Stimulated activated CD4-positive, alpha-beta T cell treated with anti-CD3 and anti-CD28 coated beads, Interleukin-1b, Interleukin-23, amount 100 ng/mL, for 4 hours (primary cell): Measurements from ENCODE around the gene LAPTM4A.
"Not testable (repeated sequence)": the region's sequence is repeated elsewhere in the genome, so short reads cannot be mapped to it uniquely, and the experiment has no call there.

ENCODE experiments used
- DNase-seq, 2 donors: peaks; one replicate each; pipeline ENCODE4 v3.0.0-alpha.2; 2020; ENCODE audit warnings: low read depth in 2 of 2

Gene LAPTM4A

DNA sequence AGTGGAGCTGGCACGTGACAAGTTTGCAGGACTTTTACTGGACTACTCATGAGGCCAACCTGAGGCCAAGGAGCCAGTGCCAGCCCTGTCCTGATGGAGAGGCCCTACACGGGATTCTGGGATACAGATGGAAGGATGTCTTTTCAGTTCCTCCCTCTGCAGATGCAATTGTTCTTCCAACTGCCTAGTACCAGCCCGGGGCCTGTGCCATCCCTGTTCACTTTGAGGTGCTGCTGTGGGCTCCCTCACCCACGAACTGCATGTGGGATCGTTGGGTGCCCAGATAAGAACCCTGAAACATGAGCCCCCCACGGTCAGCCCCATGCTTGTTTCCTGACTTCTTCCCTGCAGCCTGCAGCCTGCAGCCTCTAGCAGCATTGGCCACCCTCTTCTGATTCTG lies 25.3 kb upstream of the LAPTM4A start:
- DNase-seq: no peak

DNA sequence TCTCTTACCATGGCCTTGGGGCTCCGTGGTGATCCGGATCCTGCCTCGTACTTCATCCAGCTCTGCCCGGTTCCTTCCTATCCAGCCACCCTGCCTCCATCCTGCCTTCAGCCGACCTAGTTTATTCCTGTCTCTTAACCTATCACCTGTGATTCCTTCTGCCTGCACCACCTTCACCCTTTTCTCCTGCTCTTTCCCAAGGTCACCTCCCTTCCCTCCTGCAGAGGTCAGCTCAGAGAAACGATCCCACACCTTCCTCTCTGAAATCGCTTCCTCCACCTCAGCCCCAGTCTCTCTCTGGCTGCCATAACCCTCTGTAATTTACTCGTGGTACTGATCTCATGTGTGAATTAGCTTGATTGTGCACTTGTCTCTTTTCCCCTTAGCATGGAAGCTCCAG lies 23.5 kb upstream of the LAPTM4A start:
- no peak for DNase-seq

DNA sequence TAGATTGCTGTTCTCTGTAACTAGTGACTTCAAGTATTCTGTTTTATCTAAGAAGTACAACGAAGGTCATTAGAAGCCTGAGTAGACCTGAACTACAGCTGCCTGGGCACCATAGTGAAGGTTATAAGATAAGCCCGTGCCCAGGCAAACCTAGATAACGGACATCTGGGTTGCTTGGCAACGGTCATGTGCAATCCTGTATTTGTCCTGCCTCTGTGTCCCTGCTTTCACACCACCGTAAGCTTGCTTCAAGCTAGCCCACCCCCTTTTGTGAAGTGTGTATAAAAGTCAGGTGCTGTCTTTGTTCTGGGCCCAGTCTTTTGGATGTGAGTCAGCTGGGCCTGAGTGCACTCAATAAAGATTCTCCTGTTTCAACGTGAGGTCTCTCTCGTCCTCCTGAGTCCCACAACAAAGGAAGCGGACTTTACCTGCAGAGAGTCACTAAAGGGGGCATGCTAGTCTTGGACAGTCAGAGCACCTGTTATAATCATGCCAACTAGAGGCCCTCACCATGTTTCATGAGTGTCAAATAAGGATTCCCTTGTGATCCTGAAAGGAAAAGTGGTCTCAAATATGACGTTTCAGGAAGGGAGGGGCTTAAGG lies 22.7 kb upstream of the LAPTM4A start:
- DNase-seq: not testable (repeated sequence)

DNA sequence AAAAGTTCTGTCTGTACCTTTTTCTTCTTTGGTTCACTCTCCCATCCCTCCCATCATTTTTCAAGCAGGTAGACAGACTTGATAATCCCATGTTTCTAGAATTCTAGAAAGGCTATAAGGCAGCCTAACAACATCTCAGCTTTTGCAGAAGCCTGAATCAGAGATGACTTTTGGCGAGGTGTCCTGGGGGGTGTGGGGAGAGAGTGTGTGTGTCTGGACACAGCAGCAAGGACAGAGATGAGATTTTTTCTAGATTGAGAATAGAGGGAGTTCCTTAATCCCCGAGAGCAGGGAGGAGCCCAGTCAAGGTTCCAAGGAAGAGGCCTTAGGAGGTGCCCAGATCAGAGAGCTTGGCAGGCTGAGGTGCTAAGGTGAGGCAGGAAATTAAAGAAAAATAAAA lies 22.0 kb upstream of the LAPTM4A start:
- no peak for DNase-seq

DNA sequence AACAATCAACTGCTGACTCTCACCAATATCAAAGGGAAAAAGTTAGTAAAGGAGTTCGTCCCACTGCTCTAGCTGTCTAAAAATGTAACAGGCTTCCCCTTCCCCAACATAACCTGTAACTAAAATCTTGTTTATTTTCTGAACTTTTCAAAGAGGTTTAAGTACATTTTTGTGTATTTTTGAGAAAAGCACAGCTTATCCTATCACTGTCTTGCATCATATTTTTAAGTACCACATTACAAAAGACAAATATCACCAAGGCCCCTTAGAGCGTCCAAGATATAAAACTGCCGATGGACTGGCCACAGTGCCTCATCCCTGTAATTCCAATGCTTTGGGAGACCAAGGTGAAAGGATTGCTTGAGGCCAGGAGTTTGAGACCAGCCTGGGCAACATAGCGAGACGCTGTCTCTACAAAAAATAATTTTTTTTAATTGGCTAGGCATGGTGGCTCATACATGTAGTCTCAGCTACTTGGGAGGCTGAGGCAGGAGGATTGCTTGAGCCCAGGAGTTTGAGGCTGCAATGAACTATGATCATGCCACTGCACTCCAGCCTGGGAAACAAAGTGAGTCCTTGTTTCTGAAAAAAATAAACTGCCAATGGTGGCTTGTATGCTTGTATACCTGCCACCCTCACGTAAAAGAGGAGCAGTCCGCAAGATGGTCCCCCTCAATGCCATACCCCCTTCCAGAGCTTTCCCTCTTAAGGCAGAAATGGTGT lies 21.2 kb upstream of the LAPTM4A start:
- DNase-seq: no peak

DNA sequence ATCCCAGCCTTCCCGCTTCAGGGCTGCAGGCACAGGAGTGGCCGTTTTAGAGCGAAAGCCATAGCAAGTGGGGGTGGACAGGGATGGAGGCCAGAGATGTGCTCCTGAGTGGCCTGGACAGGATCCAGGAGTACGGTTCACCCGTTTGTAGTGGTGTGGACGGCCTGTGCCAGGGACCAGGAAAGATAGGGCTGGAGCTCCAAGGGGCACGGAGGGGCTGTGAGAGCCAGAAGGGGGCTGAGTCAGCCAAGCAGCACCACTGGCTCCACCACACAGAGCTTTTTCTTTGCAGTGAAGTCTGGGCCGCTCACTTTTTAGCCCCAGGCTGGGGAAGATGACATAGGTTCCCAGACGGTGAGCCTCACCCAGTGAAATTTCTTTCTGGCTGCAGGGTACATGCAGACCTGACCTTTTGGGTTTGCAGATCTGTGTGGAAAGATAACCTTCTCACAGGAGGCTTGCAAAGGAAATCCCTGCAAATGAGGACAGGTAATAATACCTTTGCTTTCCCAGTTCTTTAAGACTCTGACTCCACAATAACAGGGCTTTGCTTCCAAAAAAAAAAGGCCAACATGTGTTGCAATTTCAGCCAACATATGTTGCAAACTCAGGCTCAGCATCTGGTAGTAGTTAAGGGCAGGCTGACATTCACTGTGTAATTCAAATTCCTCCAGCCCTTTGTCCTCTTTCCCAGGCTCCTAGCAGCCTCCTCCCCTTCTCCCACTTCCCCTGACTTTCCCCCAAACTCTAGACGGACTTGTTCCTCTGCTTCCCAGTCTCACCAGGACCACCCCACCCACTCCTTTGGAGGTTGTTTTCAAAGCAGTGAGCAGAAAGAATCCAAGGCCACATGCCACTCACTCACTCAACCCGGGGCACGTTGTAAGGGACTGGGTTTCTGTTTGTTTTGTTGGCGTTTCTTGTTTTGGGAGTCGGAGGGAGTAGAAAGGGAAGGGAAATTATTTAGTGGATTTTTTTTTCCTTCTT lies 20.3 kb upstream of the LAPTM4A start:
- no peak for DNase-seq

DNA sequence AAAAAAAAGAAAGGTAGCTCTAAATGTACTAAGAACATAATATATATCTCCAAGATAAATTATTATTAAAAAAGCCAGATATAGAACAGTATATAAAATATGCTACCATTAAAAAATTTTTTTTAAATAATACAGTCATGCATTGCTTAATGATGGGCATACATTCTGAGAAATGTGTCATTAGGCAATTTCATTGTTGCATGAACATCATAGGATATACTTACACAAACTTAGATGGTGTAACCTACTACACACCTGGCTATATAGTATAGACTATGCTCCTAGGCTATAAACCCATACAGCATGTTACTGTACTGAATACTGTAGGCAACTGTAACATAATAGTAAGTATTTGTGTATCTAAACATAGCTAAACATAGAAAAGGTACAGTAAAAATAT lies 18.3 kb upstream of the LAPTM4A start:
- no peak for DNase-seq

DNA sequence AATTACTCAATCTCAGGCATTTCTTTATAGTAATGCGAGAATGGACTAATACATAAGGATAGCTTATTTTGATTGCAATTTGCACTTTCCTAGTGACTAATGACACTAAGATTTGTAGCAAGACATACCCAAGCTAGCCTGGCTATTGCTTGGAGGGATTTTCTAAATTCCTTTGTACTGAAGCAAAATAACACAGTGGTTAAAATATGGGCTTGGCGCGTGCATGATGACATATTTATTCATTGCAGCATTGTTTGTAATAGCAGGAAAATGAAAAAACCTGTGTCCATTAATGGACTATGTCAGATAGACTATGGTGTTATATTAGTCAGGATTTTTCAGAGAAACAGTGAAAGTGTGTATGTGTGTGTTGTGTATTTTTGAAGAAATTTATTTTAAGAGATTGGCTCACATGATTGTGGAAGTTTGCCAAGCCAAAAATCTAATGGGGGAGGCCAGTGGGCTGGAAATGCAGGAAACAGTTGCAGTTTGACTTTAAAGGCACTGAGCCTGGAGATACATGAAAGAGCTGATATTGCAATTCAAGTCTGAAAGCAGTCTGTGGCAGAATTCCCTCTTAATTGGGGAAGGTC lies 16.7 kb upstream of the LAPTM4A start:
- no peak for DNase-seq

DNA sequence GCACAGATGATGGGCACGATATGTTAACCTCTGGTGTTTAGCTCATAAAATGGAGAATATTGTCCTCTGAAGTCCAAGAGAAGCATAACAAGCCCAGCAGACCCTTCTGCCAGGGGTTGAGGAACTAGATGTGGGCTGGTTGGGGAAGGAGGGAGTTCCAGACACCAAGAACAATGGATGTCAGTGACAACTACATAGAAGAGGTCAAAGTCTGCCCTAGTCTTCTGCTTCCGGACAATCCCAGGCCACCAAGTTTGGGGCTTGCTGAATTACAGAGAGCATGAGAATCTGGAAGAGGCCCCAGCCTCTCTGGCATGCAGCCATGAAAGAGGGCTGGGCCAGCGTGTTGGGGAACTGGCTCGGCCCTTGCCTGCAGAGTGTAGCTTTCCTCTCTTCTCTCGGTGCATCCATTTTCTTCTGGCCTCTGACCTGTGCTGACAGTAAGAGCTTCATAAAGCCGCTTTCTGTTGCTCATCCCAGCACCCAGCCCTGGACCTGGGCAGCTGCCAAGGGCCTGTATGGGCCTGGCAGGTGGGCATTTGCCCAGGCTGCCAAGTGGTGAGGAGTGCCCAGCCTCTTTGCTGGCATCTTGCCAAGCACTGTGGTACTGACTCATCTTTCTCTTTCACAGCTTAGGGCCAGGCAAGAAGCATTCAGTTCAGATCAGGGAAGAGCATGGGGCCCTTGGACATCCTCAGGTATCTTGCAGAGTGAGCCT lies 14.6 kb upstream of the LAPTM4A start:
- DNase-seq: no peak

DNA sequence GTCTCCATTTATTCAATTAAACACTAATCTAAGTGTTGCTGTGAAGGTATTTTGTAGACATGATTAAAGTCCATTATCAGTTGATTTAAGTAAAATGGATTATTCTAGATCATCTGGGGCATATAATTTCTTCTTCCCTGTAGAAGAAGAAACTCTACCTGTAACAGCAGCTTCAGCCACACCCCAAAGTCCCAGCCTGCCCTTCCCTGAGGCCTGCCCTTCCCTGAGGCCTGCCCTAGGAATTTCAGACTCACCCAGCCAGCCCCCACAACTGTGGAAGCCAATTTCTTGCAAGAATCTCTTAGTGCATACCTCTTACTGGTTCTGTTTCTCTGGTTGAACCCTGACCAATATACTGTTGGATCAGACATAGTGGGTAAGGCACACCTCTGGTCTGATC lies 13.4 kb upstream of the LAPTM4A start:
- DNase-seq: no peak

DNA sequence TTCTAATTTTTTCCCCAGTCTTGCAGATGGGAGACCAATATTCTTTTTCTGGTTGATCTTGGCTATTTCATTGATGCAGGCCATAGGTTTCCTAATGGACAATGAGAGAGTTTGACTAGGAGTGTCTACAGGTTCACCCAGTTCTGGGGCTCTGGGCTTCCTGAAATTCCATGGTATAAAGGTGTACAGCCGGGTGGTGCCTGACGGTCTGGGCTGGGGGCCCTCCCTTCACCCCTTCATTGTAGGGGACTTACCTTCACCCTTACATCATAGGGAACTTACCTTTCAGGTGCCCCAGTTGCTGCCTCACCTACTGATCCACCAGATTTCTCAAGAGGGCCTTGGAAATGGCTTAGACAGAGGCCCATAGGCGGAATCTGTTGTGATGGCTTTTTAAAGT lies 13.0 kb upstream of the LAPTM4A start:
- DNase-seq: no peak

DNA sequence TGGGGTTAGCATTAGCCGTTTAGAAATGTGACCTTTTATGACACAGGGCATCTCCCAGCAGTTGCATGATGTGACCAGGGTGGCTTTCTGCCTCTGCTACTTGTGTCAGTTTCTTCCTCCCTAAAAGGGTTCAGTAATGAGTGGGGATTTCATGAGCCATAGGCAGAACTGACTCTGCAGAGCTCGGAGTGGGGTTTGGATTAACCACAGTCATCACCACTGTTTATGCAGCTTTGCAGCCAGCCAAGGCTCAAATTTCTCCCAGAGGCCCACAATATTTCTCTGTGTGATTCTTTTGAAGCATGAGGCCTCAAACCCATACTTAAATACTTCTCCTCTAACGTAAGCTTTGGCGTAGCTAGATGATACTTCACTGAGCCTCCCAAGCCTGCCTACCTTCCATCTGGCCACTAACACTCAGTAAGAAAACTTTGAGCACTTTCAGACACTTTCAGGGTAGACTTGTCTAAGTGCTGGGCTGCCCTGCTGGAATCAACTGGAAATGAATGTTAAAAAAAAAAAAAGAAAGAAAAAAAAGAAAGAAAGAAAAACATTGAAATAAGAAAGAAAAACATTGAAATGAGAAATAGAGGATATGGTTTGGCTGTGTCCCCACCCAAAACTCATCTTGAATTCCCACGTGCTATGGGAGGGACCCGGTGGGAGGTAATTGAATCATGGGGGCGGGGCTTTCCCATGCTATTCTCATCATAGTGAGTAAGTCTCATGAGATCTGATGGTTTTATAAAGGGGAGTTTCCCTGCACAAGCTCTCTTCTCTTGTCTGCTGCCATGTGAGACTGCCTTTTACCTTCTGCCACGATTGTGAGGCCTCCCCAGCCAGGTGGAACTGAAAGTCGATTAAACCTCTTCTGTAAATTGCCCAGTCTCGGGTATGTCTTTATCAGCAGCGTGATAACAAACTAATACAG lies 11.5 kb upstream of the LAPTM4A start:
- no peak for DNase-seq

DNA sequence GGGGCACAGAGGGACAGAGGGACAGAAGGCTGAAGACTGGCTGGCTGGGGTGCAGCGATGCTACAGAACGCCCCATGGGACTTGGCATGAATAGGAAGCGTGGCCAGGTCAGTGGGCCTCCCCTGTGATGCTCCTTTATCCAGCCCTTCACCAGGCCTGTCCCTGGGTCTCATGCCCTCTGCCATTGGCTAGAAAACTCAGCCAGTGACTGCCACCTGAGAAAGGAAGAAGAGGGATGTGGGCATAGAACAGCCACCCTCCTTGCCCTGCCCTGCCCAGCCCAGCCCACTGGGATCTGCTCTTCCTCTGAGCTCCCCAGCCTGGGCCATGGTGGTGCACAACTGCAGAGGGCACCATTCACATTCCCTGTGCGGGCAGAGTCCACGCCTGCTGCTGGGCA lies 10.5 kb upstream of the LAPTM4A start:
- DNase-seq: no peak

DNA sequence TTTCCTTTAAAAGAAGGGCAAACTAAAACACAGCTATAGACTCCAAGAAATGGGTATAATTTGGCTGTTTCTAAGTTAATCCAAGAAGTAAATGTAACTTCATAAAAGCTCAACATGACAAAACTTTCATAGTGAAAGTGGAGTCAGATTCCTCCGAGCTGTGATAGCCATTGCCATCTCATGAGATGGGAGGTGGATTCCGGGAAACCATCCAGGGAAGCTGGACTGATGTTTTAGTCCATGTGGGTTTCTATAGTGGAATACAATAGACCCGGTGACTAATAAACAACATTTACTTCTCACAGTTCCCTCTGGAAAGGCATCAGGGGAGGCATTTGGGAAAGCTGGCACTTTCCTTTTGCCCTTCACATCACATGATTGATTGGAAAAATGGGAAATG lies 10.0 kb upstream of the LAPTM4A start:
- DNase-seq: no peak

DNA sequence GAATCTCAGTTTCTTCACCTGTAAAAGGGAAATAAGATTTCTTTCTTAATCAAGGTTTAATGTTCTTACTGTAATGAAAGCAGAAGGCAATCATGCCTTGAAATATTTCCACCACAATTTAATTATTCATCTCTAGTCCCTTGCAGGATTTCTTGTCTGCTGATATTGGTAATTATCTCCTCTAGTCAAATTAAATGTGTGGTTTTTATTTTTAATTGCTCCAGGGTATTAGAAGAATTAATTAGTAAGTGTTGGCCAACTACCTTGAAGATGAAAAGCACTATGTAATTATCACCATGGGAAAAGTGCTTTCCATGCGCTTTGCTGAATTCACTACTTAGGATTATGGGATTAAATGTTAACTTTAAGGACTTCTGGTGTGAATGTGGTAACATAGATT lies 8.7 kb upstream of the LAPTM4A start:
- DNase-seq: no peak

DNA sequence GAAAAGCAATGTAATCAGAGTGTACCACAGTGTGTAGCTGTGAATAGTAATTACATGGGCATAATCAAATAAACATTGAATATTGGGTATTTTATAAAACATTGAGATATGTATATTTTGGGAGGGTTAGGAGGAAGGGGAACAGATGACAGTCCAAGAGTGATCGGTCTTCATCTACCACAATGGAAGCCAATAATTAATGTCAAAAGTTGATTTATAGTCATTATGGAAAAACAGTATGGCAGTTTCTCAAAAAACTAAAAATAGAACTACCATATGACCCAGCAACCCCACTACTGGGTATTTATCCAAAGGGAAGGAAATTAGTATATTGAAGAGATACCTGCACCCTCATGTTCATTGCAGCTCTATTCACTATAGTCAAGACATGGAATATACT lies 5.8 kb upstream of the LAPTM4A start:
- no peak for DNase-seq

DNA sequence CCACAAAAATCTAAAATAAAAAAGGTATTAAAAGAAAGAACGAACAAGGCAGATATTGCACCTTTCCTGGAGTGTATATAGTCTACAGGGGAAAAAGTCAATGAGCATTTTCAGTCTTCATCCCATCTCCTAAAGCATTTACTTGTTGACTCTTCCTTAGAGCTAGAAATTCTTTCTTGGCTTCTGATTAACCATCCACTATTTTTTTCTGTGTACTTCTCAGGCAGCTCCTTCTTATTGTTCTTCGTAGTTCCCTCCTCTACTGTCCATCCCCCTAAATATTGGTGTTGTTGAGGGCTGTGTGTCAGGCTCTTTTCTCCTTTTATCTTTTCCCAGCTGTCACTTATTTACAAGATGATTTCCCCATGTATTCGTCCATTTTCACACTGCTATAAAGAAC lies 3.5 kb upstream of the LAPTM4A start:
- DNase-seq: no peak

DNA sequence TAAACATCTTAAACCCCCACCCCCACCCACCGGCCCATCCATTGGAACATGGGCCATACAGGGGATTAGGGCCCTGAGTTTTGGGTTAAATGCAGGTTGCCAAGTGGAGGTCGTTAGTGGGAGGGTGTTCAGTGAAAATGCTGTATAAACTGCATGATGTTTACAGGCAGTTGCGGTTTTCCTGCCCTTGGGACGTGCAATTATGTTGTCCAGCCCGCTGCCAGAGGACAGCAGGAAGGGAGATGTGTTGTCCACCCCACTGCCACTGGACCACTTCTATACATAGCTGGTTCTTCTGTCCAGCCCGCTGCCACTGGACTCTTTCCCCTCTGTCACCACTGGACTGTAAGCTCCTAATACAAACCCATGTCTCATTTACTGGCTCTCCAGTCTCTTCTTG lies 2.7 kb upstream of the LAPTM4A start:
- DNase-seq: no peak

DNA sequence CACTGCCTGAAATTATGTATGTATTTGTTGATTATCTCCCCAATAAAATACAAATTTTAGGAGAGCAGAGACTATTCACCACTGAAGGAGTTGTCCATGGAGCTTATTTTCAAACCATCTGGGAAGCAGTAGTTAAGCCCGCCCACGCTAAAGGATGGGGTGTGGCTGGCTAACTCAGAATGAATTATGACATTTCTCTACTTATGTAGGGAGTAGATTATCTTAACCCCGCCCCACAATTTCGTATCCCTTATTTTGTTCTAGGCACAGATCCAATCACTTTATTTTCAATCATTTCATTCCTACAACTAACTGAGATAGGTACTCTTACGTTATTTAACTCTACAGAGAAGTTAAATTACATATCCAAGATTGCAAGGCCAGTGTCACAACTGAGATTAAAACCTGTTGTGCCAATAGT lies 1.4 kb upstream of the LAPTM4A start:
- DNase-seq: no peak

DNA sequence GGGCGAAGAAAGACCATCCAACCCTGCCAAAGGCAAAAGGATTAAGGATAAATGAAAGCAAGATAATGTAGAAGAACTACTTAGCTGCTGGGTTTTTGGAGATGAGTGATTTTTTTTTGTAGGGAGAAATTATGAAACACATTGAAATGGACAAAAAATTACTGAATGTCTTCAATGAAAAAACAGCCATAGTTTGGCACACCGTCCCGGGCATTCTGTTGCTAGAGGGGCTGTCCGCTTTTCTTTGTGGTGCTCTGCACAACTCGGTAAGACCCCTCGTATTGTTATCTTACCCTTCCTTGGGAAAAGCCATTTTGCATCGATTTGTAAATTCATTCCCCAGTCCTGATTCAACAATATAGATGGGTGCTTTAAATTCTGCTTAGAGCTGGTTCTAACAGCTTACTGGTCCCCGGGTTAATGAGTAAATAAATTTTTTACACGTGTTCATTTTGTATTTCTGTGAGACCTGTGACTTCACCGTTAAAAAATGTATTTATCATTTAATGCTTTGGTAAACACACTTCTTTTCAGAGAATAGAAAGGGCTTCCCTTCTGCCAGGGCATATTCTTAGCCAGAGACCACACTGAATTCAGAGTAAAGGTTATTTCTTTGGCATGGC lies 912 bp upstream of the LAPTM4A start:
- no peak for DNase-seq
